ENCODE results near the gene MN1. TPM values are rescaled to one million over a fixed set of nuclear protein-coding genes. Genes with fewer than 3 reads are reported as not detected.

Gene MN1
- total and polyA plus RNA-seq, 2 of the 8 experiments (the other 6 are each of a cell fraction or from before 2014, with no cell fraction given), result 3.1 to 4.9 TPM

DNA sequence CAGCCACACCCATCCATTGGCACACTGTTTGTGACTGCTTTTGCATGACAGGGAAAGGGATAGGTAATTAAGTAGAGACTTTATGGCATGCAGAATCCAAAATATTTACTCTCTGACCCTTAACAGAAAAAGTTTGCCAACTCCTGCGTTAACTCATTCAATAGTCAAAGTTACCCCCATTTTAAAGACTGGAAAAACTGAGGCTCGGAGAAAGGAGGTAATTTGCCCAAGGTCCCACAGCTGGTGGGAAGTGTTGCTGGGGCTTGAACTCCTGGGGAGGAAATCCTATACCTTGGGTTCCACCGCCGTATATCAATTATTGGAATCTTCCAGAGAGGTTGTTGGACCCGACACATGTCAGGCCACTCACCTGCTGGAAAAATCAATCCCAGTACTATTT is 29.9 kb downstream of the MN1 start (continued):
- TF ChIP-seq SAP30 (IDR thresholded peaks at IDR 0.05; ENCODE audit: insufficient read depth, insufficient replicate concordance, low read length) (no peak), TAF7 (optimal IDR thresholded peaks at IDR 0.05; ENCODE audit: borderline replicate concordance, low read depth, low read length) (no peak), ZNF274 (IDR thresholded peaks at IDR 0.05; ENCODE audit: borderline replicate concordance, extremely low read depth, low read length) (no peak)
